B cell (primary cell): ENCODE measurements around the gene DYNC1I1.

Experiments
- CTCF ChIP-seq: fragments of 200-600 bp; IDR thresholded peaks from one replicate; pipeline ENCODE4 v1.8.0; 2022; ENCODE audit warnings: antibody characterized with exemption, mild to moderate bottlenecking
- EZH2 ChIP-seq: IDR thresholded peaks from 2 replicates; pipeline ENCODE4 v1.6.1; 2012; ENCODE audit warnings: borderline replicate concordance, low read depth, mild to moderate bottlenecking, moderate library complexity, low read length; ENCODE audit not compliant: insufficient read depth, poor library complexity, severe bottlenecking

- TF ChIP-seq CTCF = no peak
- no peak for TF ChIP-seq EZH2
These were observed 45.7 kb downstream of the DYNC1I1 start for GRCh38 chr7:95817866-95818640.
